Neural cell (in vitro differentiated cells): ENCODE data around the gene VWA3B. TPM values are rescaled to one million over a fixed set of nuclear protein-coding genes. Genes with fewer than 3 reads are reported as not detected.
"Not testable (repeated sequence)": the region's sequence is repeated elsewhere in the genome, so short reads cannot be mapped to it uniquely, and the experiment has no call there.

Source experiments
- H2AFZ ChIP-seq: fragments of 200-600, 300-800 bp; sonication (generic), shearing (Covaris generic); 2 replicates; pipeline ENCODE4 v1.6.0; 2014; ENCODE audit warnings: low read depth, mild to moderate bottlenecking, antibody characterized with exemption, low read length, moderate library complexity
- H3F3A ChIP-seq: fragments of 200-600 bp; shearing (Covaris generic); 2 replicates; pipeline ENCODE4 v1.6.1; 2016; ENCODE audit warnings: mild to moderate bottlenecking, moderate library complexity, mixed read lengths, antibody characterized with exemption, low read length; ENCODE audit not compliant: insufficient read depth, poor library complexity, severe bottlenecking
- H3K27ac ChIP-seq: fragments of 200-600, 300-800 bp; sonication (generic), shearing (Covaris generic); 2 replicates; pipeline ENCODE4 v1.5.1; 2014; ENCODE audit warnings: mild to moderate bottlenecking, low read length, moderate library complexity
- H3K27me3 ChIP-seq: fragments of 300-800, 200-600 bp; sonication (generic), shearing (Covaris generic); 2 replicates; pipeline ENCODE4 v1.6.0; 2014; ENCODE audit warnings: mild to moderate bottlenecking, low read depth, low read length, moderate library complexity; ENCODE audit not compliant: insufficient read depth
- H3K36me3 ChIP-seq: fragments of 300-800, 200-600 bp; sonication (generic), shearing (Covaris generic); 2 replicates; pipeline ENCODE4 v1.5.1; 2014; ENCODE audit warnings: mild to moderate bottlenecking, antibody characterized with exemption, low read length, moderate library complexity; ENCODE audit not compliant: insufficient read depth
- H3K4me2 ChIP-seq: fragments of 300-800, 200-600 bp; sonication (generic), shearing (Covaris generic); 2 replicates; pipeline ENCODE4 v1.6.0; 2014; ENCODE audit warnings: mild to moderate bottlenecking, low read length
- H3K4me3 ChIP-seq: fragments of 300-800, 200-600 bp; sonication (generic), shearing (Covaris generic); 2 replicates; pipeline ENCODE4 v1.5.1; 2014; ENCODE audit warnings: mild to moderate bottlenecking, low read length, moderate library complexity
- H3K79me2 ChIP-seq: fragments of 200-600 bp; shearing (Covaris generic); replicated peaks from 2 replicates; pipeline ENCODE4 v1.6.0; 2014; ENCODE audit warnings: mild to moderate bottlenecking, low read length, moderate library complexity; ENCODE audit not compliant: insufficient read depth
- H3K9ac ChIP-seq: fragments of 300-800, 200-600 bp; sonication (generic), shearing (Covaris generic); 2 replicates; pipeline ENCODE4 v1.6.1; 2016; ENCODE audit warnings: mild to moderate bottlenecking, low read length, mixed read lengths
- H3K9me2 ChIP-seq: fragments of 200-600 bp; shearing (Covaris generic); 2 replicates; pipeline ENCODE4 v1.6.1; 2016; ENCODE audit warnings: mild to moderate bottlenecking, low read length, mixed read lengths; ENCODE audit not compliant: insufficient read depth
- H3K9me3 ChIP-seq: fragments of 200-600, 300-800 bp; sonication (generic), shearing (Covaris generic); 2 replicates; pipeline ENCODE4 v1.6.1; 2016; ENCODE audit warnings: mild to moderate bottlenecking, mixed run types, low read length, moderate library complexity, mixed read lengths
- H4K20me1 ChIP-seq: fragments of 200-600 bp; shearing (Covaris generic); 2 replicates; pipeline ENCODE4 v1.6.1; 2016; ENCODE audit warnings: mild to moderate bottlenecking, mixed run types; ENCODE audit not compliant: insufficient read depth
- EP300 ChIP-seq: fragments of 450-650 bp; conservative IDR thresholded peaks from 2 replicates; pipeline ENCODE4 v1.6.1; 2014; ENCODE audit warnings: antibody characterized with exemption, mild to moderate bottlenecking, moderate library complexity; ENCODE audit not compliant: poor library complexity, severe bottlenecking
- EZH2 ChIP-seq: fragments of 200-600, 300-800 bp; shearing (Covaris generic), sonication (generic); IDR thresholded peaks from 2 replicates; pipeline ENCODE4 v1.6.1; 2014; ENCODE audit warnings: antibody characterized with exemption, low read length, borderline replicate concordance, mild to moderate bottlenecking; ENCODE audit not compliant: insufficient read depth, poor library complexity, severe bottlenecking
- POLR2AphosphoS5 ChIP-seq: IDR thresholded peaks from 2 replicates; pipeline ENCODE4 v1.6.1; 2012
- SMC3 ChIP-seq: fragments of 450-650 bp; conservative IDR thresholded peaks from 2 replicates; pipeline ENCODE4 v1.6.1; 2014; ENCODE audit warnings: antibody characterized with exemption, mild to moderate bottlenecking, moderate library complexity; ENCODE audit not compliant: poor library complexity
- TAF1 ChIP-seq: IDR thresholded peaks from 2 replicates; pipeline ENCODE4 v1.6.1; 2012; ENCODE audit warnings: low read depth
- polyA plus RNA-seq: library from polyadenylated mRNA; depleted of rRNA; stranded (reverse); fragments of >200 nt; gene quantifications from 2 replicates; pipeline ENCODE4 v1.2.3, GENCODE V29; 2014
- TF ChIP-seq, protein P1 (sequence below): fragments of 450-650 bp; IDR thresholded peaks from 2 replicates; pipeline ENCODE4 v1.5.1; 2014; ENCODE audit warnings: antibody characterized with exemption, mild to moderate bottlenecking, moderate library complexity; ENCODE audit not compliant: poor library complexity, severe bottlenecking
- TF ChIP-seq, protein P2 (sequence below): IDR thresholded peaks from 2 replicates; pipeline ENCODE4 v1.6.1; 2012; ENCODE audit warnings: borderline replicate concordance

Gene VWA3B
- polyA plus RNA-seq, 1 donor from 2014 or later, result not detected

DNA sequence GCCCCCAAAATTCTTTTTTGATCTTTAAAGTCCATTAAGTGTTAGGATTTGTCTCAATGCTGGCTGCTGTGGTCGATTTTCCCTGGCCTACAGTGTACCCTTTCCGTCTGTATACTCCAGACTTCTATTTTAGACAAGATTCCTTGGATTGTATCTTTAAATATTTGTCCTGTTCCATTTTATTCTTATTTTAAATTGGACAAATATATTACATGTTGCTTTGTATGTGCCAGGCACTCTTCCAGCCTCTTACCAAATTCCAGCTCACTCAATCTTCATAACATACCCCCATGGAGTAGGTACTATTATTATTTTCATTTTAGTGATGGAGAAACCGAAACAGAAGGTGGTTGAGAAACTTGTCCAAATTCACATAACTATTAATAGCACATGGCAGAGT lies 58.1 kb downstream of the VWA3B start:
- H3K79me2 ChIP-seq, result no peaks in the 10 kb centered on the region
- H3K27ac ChIP-seq, result no peak overlapping the region
- H3K4me2 ChIP-seq, result no peak overlapping the region
- no peak overlapping the region for H3K9ac ChIP-seq
- H3K9me3 ChIP-seq, result no peaks in the 10 kb centered on the region
- no peaks in the 10 kb centered on the region for H3K27me3 ChIP-seq
- TF ChIP-seq SMC3 (no peak), POLR2AphosphoS5 (no peak), EP300 (no peak)
- TF ChIP-seq, protein P1, sequence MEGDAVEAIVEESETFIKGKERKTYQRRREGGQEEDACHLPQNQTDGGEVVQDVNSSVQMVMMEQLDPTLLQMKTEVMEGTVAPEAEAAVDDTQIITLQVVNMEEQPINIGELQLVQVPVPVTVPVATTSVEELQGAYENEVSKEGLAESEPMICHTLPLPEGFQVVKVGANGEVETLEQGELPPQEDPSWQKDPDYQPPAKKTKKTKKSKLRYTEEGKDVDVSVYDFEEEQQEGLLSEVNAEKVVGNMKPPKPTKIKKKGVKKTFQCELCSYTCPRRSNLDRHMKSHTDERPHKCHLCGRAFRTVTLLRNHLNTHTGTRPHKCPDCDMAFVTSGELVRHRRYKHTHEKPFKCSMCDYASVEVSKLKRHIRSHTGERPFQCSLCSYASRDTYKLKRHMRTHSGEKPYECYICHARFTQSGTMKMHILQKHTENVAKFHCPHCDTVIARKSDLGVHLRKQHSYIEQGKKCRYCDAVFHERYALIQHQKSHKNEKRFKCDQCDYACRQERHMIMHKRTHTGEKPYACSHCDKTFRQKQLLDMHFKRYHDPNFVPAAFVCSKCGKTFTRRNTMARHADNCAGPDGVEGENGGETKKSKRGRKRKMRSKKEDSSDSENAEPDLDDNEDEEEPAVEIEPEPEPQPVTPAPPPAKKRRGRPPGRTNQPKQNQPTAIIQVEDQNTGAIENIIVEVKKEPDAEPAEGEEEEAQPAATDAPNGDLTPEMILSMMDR, result no peak
- no peaks in the 10 kb centered on the region for H3K36me3 ChIP-seq
- no peak overlapping the region for H2AFZ ChIP-seq
- no peak overlapping the region for H3K4me3 ChIP-seq
- no peaks in the 10 kb centered on the region for H3K9me2 ChIP-seq
- no peaks in the 10 kb centered on the region for H4K20me1 ChIP-seq
- H3F3A ChIP-seq, result no peaks in the 10 kb centered on the region

DNA sequence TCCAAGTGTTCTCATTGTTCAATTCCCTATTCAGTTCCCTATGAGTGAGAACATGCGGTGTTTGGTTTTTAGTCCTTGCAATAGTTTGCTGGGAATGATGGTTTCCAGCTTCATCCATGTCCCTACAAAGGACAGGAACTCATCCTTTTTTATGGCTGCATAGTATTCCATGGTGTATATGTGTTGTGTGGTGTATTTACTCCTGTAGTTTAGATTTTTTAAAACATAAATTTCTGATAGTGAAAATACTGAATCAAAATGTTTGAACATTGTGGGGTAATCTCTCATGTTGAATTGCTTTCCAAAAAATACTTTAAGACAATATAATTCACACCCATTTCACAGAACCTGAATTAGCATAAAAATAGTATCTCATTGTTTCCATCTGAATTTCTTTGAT lies 60.9 kb downstream of the VWA3B start:
- not testable (repeated sequence) for H3K9me2 ChIP-seq, H3K4me3 ChIP-seq, H3K9me3 ChIP-seq, H2AFZ ChIP-seq, H3K79me2 ChIP-seq, H3K27ac ChIP-seq, H4K20me1 ChIP-seq, H3K36me3 ChIP-seq, H3K4me2 ChIP-seq, H3K27me3 ChIP-seq, H3F3A ChIP-seq, H3K9ac ChIP-seq

DNA sequence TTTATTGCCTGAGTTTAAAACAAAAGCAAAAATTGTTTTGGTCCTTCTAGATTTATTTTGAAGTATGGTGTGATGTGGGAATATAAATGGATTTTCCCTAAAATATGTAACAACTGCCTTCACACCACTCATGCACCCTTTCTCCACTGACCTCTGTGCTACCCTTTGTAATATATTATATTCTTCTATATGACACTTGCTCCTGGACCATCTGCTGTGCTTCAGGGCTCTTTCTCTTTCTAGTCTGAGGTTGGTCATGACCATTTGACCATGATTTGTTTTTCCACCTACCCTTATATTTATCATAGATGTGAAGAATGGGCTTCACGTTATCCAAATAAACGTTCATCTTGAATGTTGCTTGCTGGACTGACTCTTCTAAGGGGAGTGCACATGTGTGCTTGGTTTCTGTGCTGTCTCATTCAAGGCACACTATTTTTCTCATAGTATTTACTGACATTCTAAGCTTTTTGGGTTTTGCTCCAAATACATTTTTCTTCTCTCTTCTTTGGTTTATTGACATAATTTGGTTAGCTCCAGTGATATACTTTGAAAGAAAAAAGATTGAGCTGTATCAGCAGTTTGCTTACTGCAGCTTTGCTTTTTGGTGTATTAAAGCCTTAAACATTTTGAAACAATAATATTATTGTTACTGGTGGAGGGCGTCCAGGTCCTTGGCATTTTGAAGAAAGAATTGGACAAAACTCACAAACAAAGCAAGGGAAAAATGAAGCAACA lies 61.8 kb downstream of the VWA3B start:
- H3K36me3 ChIP-seq, result no peaks in the 10 kb centered on the region
- H3K79me2 ChIP-seq, result no peaks in the 10 kb centered on the region
- H3K27ac ChIP-seq, result no peak overlapping the region
- no peaks in the 10 kb centered on the region for H3F3A ChIP-seq
- TF ChIP-seq TAF1 (no peak), EZH2 (no peak)
- H2AFZ ChIP-seq, result no peak overlapping the region
- no peak overlapping the region for H3K9ac ChIP-seq
- no peaks in the 10 kb centered on the region for H4K20me1 ChIP-seq
- no peak overlapping the region for H3K4me2 ChIP-seq
- no peaks in the 10 kb centered on the region for H3K27me3 ChIP-seq
- H3K9me2 ChIP-seq, result no peaks in the 10 kb centered on the region
- H3K4me3 ChIP-seq, result no peak overlapping the region
- no peaks in the 10 kb centered on the region for H3K9me3 ChIP-seq

DNA sequence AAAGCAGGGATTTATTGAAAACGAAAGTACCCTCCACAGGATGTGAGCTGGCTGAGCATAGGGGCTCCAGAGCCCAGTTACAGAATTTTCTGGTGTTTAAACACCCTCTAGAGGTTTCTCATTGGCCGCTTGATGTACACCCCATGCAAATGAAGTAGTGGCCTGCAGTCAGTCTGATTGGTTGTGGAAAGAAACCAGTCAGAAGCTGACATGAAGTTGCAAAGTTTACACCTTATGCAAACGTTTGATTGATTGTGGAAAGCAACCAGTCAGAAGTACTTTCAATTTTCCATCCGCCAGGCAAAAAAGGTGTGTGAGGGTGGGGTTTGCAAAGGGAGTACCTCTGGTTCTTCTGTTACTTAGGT lies 62.3 kb downstream of the VWA3B start:
- Histone ChIP-seq H3K9me3 (no peaks in the 10 kb centered on the region), H3K79me2 (no peaks in the 10 kb centered on the region), H3K36me3 (no peaks in the 10 kb centered on the region), H3F3A (no peaks in the 10 kb centered on the region), H3K4me2 (no peak overlapping the region), H3K9ac (no peak overlapping the region), H3K27ac (no peak overlapping the region), H2AFZ (no peak overlapping the region), H3K9me2 (no peaks in the 10 kb centered on the region), H4K20me1 (no peaks in the 10 kb centered on the region), H3K27me3 (no peaks in the 10 kb centered on the region), H3K4me3 (no peak overlapping the region)
- TF ChIP-seq SMC3, result no peak
- TF ChIP-seq TAF1, result no peak
- TF ChIP-seq, protein P2, sequence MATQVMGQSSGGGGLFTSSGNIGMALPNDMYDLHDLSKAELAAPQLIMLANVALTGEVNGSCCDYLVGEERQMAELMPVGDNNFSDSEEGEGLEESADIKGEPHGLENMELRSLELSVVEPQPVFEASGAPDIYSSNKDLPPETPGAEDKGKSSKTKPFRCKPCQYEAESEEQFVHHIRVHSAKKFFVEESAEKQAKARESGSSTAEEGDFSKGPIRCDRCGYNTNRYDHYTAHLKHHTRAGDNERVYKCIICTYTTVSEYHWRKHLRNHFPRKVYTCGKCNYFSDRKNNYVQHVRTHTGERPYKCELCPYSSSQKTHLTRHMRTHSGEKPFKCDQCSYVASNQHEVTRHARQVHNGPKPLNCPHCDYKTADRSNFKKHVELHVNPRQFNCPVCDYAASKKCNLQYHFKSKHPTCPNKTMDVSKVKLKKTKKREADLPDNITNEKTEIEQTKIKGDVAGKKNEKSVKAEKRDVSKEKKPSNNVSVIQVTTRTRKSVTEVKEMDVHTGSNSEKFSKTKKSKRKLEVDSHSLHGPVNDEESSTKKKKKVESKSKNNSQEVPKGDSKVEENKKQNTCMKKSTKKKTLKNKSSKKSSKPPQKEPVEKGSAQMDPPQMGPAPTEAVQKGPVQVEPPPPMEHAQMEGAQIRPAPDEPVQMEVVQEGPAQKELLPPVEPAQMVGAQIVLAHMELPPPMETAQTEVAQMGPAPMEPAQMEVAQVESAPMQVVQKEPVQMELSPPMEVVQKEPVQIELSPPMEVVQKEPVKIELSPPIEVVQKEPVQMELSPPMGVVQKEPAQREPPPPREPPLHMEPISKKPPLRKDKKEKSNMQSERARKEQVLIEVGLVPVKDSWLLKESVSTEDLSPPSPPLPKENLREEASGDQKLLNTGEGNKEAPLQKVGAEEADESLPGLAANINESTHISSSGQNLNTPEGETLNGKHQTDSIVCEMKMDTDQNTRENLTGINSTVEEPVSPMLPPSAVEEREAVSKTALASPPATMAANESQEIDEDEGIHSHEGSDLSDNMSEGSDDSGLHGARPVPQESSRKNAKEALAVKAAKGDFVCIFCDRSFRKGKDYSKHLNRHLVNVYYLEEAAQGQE, result no peak
- TF ChIP-seq, protein P1, result no peak
